CD4-positive, CD25-positive, alpha-beta regulatory T cell (primary cell): ENCODE data around the gene CMTM8. TPM values are rescaled to one million over a fixed set of nuclear protein-coding genes. Genes with fewer than 3 reads are reported as not detected.
A peak's percentile ranks its signal among the peaks of the same experiment; 100 is the strongest.

ENCODE experiments used
- ATAC-seq, 2 donors: fragments of 150-1000 bp; cut with Tn5 transposase; one replicate each; pipeline ENCODE4 v1.10.0; 2021; ENCODE audit warnings: low read depth in 2 of 2, moderate number of reproducible peaks in 2 of 2, moderate library complexity in 1 of 2
- DNase-seq, 3 donors: peaks; one replicate each; pipeline versions ENCODE4 v3.0.0 to v3.0.0-alpha.2; 2012 to 2022; ENCODE audit warnings: mixed read lengths in 1 of 3
- H3K27ac ChIP-seq: one replicate; pipeline ENCODE4 v1.7.0; 2013; ENCODE audit warnings: mild to moderate bottlenecking, low read length; ENCODE audit not compliant: insufficient read depth, poor library complexity, severe bottlenecking
- H3K27me3 ChIP-seq: one replicate; pipeline ENCODE4 v1.7.0; 2013; ENCODE audit warnings: low read length; ENCODE audit not compliant: control insufficient read depth, insufficient read depth
- H3K36me3 ChIP-seq: one replicate; pipeline ENCODE4 v1.7.0; 2013; ENCODE audit warnings: mild to moderate bottlenecking, low read length, moderate library complexity; ENCODE audit not compliant: control insufficient read depth, insufficient read depth
- H3K4me1 ChIP-seq: 2 replicates; pipeline ENCODE4 v1.7.0; 2013; ENCODE audit warnings: mild to moderate bottlenecking, low read length; ENCODE audit not compliant: insufficient read depth, control insufficient read depth, poor library complexity, severe bottlenecking
- H3K4me3 ChIP-seq: one replicate; pipeline ENCODE4 v1.7.0; 2013; ENCODE audit warnings: low read depth, mild to moderate bottlenecking, low read length, moderate library complexity
- H3K9me3 ChIP-seq, 2 experiments: 1 replicate in 1 of 2; 2 replicates in 1 of 2; pipeline ENCODE4 v1.7.0; 2013; ENCODE audit warnings: low read length in 2 of 2, mild to moderate bottlenecking in 1 of 2, moderate library complexity in 1 of 2; ENCODE audit not compliant: control insufficient read depth in 2 of 2
- H3K27ac Mint-ChIP-seq, 3 donors: one replicate each; pipeline ENCODE4 v1.8.0; 2020 to 2022; ENCODE audit warnings: mild to moderate bottlenecking in 3 of 3, mixed read lengths in 3 of 3, moderate library complexity in 2 of 3
- H3K27me3 Mint-ChIP-seq: one replicate; pipeline ENCODE4 v1.8.0; 2022; ENCODE audit warnings: mild to moderate bottlenecking, mixed read lengths
- H3K36me3 Mint-ChIP-seq: one replicate; pipeline ENCODE4 v1.8.0; 2020; ENCODE audit warnings: mixed read lengths
- H3K4me1 Mint-ChIP-seq, 4 donors: one replicate each; pipeline ENCODE4 v1.8.0; 2020 to 2022; ENCODE audit warnings: mixed read lengths in 4 of 4, mild to moderate bottlenecking in 1 of 4
- H3K4me3 Mint-ChIP-seq, 4 donors: one replicate each; pipeline ENCODE4 v1.8.0; 2020 to 2022; ENCODE audit warnings: mild to moderate bottlenecking in 4 of 4, mixed read lengths in 4 of 4, moderate library complexity in 3 of 4
- H3K9me3 Mint-ChIP-seq, 7 donors: one replicate each; pipeline ENCODE4 v1.8.0; 2020 to 2022; ENCODE audit warnings: mixed read lengths in 7 of 7, mild to moderate bottlenecking in 3 of 7, moderate library complexity in 2 of 7
- polyA plus RNA-seq, 4 donors: library from polyadenylated mRNA; unstranded; fragments of 300-500 nt; fragmentation: Illumina TruSeq; gene quantifications; one replicate each; pipeline ENCODE4 v1.2.3, GENCODE V29; 2021
- total RNA-seq: library from RNA; stranded (reverse); gene quantifications from one replicate; pipeline ENCODE4 v1.2.3, GENCODE V29; 2022

CMTM8 gene
- total and polyA plus RNA-seq, 5 donors from 2014 or later: 5.8 to 14.6 (median 13.1) TPM

GRCh38 chr3:32276279-32276841 lies 37.9 kb downstream of the CMTM8 start:
- no peaks in the 10 kb centered on the region for H3K36me3 ChIP-seq
- no peaks in the 10 kb centered on the region for H3K9me3 ChIP-seq
- no peak for DNase-seq
- peaks cover 6% of the 10 kb centered on the region for H3K27me3 Mint-ChIP-seq
- no peaks in the 10 kb centered on the region for H3K36me3 Mint-ChIP-seq
- H3K27ac Mint-ChIP-seq: peak overlapping the region in 1 of 3 donors; percentile 31
- peaks cover 0 to 4% (median 0%) of the 10 kb centered on the region in 7 donors for H3K9me3 Mint-ChIP-seq
- H3K4me3 ChIP-seq: no peak overlapping the region
- ATAC-seq: no peak
- H3K4me1 ChIP-seq: no peaks in the 10 kb centered on the region
- H3K27me3 ChIP-seq: no peaks in the 10 kb centered on the region
- no peak overlapping the region for H3K27ac ChIP-seq
- H3K4me3 Mint-ChIP-seq: no peak overlapping the region
- peaks cover 5 to 27% (median 11%) of the 10 kb centered on the region in 4 donors for H3K4me1 Mint-ChIP-seq

- Histone ChIP-seq H3K27ac (no peak overlapping the region), H3K4me3 (no peak overlapping the region), H3K4me1 (no peaks in the 10 kb centered on the region), H3K36me3 (no peaks in the 10 kb centered on the region), H3K27me3 (no peaks in the 10 kb centered on the region), H3K9me3 (no peaks in the 10 kb centered on the region)
- Mint-ChIP-seq H3K36me3 (no peaks in the 10 kb centered on the region), H3K4me1 (peaks cover 5 to 20% (median 9%) of the 10 kb centered on the region in 4 donors), H3K4me3 (no peak overlapping the region), H3K9me3 (peaks cover 0 to 4% (median 0%) of the 10 kb centered on the region in 7 donors), H3K27ac (peak overlapping the region in 1 of 3 donors; percentile 7), H3K27me3 (peaks cover 13% of the 10 kb centered on the region)
- ATAC-seq (no peak), DNase-seq (no peak)
These were observed 40.2 kb downstream of the CMTM8 start for GRCh38 chr3:32278714-32279113.

GRCh38 chr3:32280262-32280910 lies 41.9 kb downstream of the CMTM8 start:
- Mint-ChIP-seq H3K9me3 (peaks cover 0 to 2% (median 0%) of the 10 kb centered on the region in 7 donors), H3K4me1 (peaks cover 0 to 16% (median 9%) of the 10 kb centered on the region in 4 donors), H3K36me3 (no peaks in the 10 kb centered on the region), H3K4me3 (no peak overlapping the region), H3K27ac (peak overlapping the region in 1 of 3 donors; percentile 14), H3K27me3 (peaks cover 8% of the 10 kb centered on the region)
- no peak overlapping the region for H3K27ac ChIP-seq
- no peaks in the 10 kb centered on the region for H3K36me3 ChIP-seq
- peaks cover 5% of the 10 kb centered on the region for H3K4me1 ChIP-seq
- ATAC-seq (no peak), DNase-seq (no peak)
- H3K4me3 ChIP-seq: no peak overlapping the region
- H3K27me3 ChIP-seq: no peaks in the 10 kb centered on the region
- no peaks in the 10 kb centered on the region for H3K9me3 ChIP-seq

- Histone ChIP-seq H3K27me3 (no peaks in the 10 kb centered on the region), H3K4me3 (no peak overlapping the region), H3K27ac (no peak overlapping the region), H3K36me3 (no peaks in the 10 kb centered on the region), H3K9me3 (no peaks in the 10 kb centered on the region), H3K4me1 (peaks cover 17% of the 10 kb centered on the region)
- H3K27me3 Mint-ChIP-seq: peaks cover 8% of the 10 kb centered on the region
- H3K4me3 Mint-ChIP-seq: peak overlapping the region in 1 of 4 donors; percentile 13
- peaks cover 0 to 20% (median 14%) of the 10 kb centered on the region in 4 donors for H3K4me1 Mint-ChIP-seq
- H3K27ac Mint-ChIP-seq: peak overlapping the region in 1 of 3 donors; percentile 35
- no peak for DNase-seq
- no peaks in the 10 kb centered on the region for H3K36me3 Mint-ChIP-seq
- no peak for ATAC-seq
- H3K9me3 Mint-ChIP-seq: peaks cover 0 to 2% (median 0%) of the 10 kb centered on the region in 7 donors
These were observed 43.2 kb downstream of the CMTM8 start for GRCh38 chr3:32281570-32282106.

- ATAC-seq (no peak), DNase-seq (no peak)
- H3K27ac ChIP-seq: no peak overlapping the region
- H3K27ac Mint-ChIP-seq: no peak overlapping the region
- no peak overlapping the region for H3K4me3 ChIP-seq
- no peaks in the 10 kb centered on the region for H3K36me3 Mint-ChIP-seq
- no peaks in the 10 kb centered on the region for H3K9me3 ChIP-seq
- peaks cover 18% of the 10 kb centered on the region for H3K4me1 ChIP-seq
- no peaks in the 10 kb centered on the region for H3K36me3 ChIP-seq
- no peaks in the 10 kb centered on the region for H3K27me3 ChIP-seq
- no peak overlapping the region for H3K4me3 Mint-ChIP-seq
- H3K4me1 Mint-ChIP-seq: peaks cover 0 to 22% (median 16%) of the 10 kb centered on the region in 4 donors
- H3K27me3 Mint-ChIP-seq: peaks cover 8% of the 10 kb centered on the region
- H3K9me3 Mint-ChIP-seq: peaks cover 0 to 2% (median 0%) of the 10 kb centered on the region in 7 donors
These were observed 44.2 kb downstream of the CMTM8 start for GRCh38 chr3:32282578-32283154.

GRCh38 chr3:32283304-32283703 lies 44.8 kb downstream of the CMTM8 start:
- DNase-seq (no peak), ATAC-seq (no peak)
- H3K36me3 Mint-ChIP-seq: no peaks in the 10 kb centered on the region
- no peaks in the 10 kb centered on the region for H3K9me3 ChIP-seq
- H3K4me3 Mint-ChIP-seq: no peak overlapping the region
- H3K4me1 ChIP-seq: peaks cover 18% of the 10 kb centered on the region
- H3K4me1 Mint-ChIP-seq: peaks cover 0 to 18% (median 16%) of the 10 kb centered on the region in 4 donors
- peak overlapping the region in 1 of 3 donors; percentile 57 for H3K27ac Mint-ChIP-seq
- H3K27ac ChIP-seq: no peak overlapping the region
- peaks cover 8% of the 10 kb centered on the region for H3K27me3 Mint-ChIP-seq
- no peaks in the 10 kb centered on the region for H3K36me3 ChIP-seq
- H3K4me3 ChIP-seq: no peak overlapping the region
- H3K27me3 ChIP-seq: no peaks in the 10 kb centered on the region
- H3K9me3 Mint-ChIP-seq: peaks cover 0 to 2% (median 0%) of the 10 kb centered on the region in 7 donors

GRCh38 chr3:32284443-32285212 lies 46.1 kb downstream of the CMTM8 start:
- no peaks in the 10 kb centered on the region for H3K9me3 ChIP-seq
- H3K9me3 Mint-ChIP-seq: peaks cover 0 to 2% (median 0%) of the 10 kb centered on the region in 7 donors
- no peak for DNase-seq
- peak overlapping the region; percentile 62 for H3K27ac ChIP-seq
- peaks cover 8 to 28% (median 25%) of the 10 kb centered on the region in 4 donors for H3K4me1 Mint-ChIP-seq
- no peaks in the 10 kb centered on the region for H3K27me3 ChIP-seq
- H3K36me3 ChIP-seq: no peaks in the 10 kb centered on the region
- no peak overlapping the region for H3K4me3 ChIP-seq
- no peaks in the 10 kb centered on the region for H3K36me3 Mint-ChIP-seq
- peak overlapping the region; percentile 52 to 84 (median 57) for H3K27ac Mint-ChIP-seq
- H3K27me3 Mint-ChIP-seq: peaks cover 8% of the 10 kb centered on the region
- no peak for ATAC-seq
- peaks cover 28% of the 10 kb centered on the region for H3K4me1 ChIP-seq
- H3K4me3 Mint-ChIP-seq: no peak overlapping the region
